SU-DHL-6 (cell line): ENCODE measurements around the gene EPO.

Source experiments
- CTCF ChIP-seq: fragments of 200-600 bp; sonication (generic); IDR thresholded peaks from one replicate; pipeline ENCODE4 v1.5.1; 2017; ENCODE audit warnings: antibody characterized with exemption, mild to moderate bottlenecking, low read length, moderate library complexity; ENCODE audit not compliant: insufficient read depth, poor library complexity, severe bottlenecking
- EZH2phosphoT487 ChIP-seq: fragments of 200-600 bp; sonication (generic), shearing (Covaris generic); conservative IDR thresholded peaks from 2 replicates; pipeline ENCODE4 v1.6.1; 2018; ENCODE audit warnings: mild to moderate bottlenecking, antibody characterized with exemption, low read length, moderate library complexity, mixed read lengths

DNA sequence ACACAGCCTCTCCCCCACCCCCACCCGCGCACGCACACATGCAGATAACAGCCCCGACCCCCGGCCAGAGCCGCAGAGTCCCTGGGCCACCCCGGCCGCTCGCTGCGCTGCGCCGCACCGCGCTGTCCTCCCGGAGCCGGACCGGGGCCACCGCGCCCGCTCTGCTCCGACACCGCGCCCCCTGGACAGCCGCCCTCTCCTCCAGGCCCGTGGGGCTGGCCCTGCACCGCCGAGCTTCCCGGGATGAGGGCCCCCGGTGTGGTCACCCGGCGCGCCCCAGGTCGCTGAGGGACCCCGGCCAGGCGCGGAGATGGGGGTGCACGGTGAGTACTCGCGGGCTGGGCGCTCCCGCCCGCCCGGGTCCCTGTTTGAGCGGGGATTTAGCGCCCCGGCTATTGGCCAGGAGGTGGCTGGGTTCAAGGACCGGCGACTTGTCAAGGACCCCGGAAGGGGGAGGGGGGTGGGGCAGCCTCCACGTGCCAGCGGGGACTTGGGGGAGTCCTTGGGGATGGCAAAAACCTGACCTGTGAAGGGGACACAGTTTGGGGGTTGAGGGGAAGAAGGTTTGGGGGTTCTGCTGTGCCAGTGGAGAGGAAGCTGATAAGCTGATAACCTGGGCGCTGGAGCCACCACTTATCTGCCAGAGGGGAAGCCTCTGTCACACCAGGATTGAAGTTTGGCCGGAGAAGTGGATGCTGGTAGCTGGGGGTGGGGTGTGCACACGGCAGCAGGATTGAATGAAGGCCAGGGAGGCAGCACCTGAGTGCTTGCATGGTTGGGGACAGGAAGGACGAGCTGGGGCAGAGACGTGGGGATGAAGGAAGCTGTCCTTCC lies 620 bp downstream of the EPO start:
- TF ChIP-seq CTCF (no peak), EZH2phosphoT487 (no peak)
